GM12874 (cell line): ENCODE results near the gene C16orf87.

Experiments used
- TF ChIP-seq, protein P1 (sequence below): IDR thresholded peaks from 2 replicates; pipeline ENCODE4 v1.5.1; 2011; ENCODE audit warnings: low read depth, mild to moderate bottlenecking, control low read depth, low read length, moderate library complexity; ENCODE audit not compliant: insufficient read depth

C16orf87 gene

DNA sequence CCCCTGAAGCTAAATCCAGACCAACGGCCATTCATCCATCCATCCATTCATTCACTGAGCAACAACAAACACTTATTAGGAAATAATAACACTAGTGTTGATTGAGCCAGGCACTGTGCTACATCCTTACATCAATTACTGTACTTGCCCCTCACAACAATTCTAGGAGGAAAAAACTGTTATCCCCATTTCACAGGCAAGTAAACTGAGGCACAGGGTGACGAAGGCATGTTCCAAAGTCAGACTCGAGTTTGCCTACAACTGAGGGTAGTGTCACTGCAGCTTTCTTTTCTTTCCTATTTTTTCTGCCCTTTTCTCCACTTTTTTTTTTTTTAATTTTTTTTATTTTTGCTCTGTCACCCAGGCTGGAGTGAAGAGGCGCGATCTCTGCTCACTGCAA lies 71.7 kb downstream of the C16orf87 start:
- TF ChIP-seq, protein P1, sequence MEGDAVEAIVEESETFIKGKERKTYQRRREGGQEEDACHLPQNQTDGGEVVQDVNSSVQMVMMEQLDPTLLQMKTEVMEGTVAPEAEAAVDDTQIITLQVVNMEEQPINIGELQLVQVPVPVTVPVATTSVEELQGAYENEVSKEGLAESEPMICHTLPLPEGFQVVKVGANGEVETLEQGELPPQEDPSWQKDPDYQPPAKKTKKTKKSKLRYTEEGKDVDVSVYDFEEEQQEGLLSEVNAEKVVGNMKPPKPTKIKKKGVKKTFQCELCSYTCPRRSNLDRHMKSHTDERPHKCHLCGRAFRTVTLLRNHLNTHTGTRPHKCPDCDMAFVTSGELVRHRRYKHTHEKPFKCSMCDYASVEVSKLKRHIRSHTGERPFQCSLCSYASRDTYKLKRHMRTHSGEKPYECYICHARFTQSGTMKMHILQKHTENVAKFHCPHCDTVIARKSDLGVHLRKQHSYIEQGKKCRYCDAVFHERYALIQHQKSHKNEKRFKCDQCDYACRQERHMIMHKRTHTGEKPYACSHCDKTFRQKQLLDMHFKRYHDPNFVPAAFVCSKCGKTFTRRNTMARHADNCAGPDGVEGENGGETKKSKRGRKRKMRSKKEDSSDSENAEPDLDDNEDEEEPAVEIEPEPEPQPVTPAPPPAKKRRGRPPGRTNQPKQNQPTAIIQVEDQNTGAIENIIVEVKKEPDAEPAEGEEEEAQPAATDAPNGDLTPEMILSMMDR = no peak

DNA sequence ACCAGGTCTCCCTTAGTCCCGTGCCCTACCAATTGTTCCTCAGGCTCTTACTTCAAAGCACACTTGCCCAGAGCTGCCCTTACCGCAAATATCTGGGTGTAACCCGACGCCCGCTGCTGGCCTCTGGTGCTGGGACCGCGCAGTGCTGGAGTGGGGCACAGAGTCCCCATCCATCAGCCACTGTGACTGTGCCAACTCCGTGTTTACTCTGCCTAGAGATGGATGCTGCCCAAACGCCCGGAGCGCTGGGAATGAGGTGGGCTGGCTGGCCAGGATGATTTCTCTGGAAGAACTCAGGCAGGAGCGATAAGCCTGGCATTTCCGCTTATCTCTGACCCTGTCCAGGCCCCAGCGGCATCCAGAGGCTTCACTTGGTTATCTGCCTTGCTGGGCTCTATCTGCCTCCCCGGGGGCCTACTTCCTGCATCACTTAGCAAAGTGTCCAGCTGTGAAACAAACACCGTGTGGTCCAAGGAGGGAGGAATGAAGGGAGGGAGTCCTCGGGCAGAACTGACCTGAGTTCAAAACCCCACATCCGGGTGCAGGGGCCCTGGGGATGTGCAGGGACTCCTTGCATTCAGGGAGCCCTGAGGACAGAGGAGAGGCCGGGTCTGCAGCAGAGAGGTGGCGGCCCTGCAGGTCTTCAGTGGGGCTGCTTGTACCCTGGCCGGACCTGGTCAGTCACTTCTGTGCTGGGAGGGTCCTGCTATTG lies 73.5 kb downstream of the C16orf87 start:
- TF ChIP-seq, protein P1 = no peak

DNA sequence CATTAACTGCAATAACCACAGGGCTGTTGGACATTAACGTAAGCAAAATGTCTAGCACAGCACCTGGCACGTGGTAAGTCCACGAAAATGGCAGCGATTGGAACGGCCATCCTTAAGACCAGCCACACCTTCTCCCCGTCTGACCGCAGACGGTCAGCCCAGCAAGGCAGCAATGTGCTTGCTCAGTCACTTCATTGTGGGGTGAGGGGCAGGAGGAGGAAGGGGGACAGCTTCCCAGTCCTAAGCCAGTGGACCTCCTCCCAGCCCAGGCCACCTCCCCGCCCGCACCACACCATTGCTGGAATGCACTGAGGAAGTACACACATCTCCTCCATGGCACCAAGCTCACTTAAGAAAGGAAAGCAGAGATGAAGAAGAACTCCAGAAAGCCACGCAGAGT lies 74.2 kb downstream of the C16orf87 start:
- TF ChIP-seq, protein P1 = no peak

DNA sequence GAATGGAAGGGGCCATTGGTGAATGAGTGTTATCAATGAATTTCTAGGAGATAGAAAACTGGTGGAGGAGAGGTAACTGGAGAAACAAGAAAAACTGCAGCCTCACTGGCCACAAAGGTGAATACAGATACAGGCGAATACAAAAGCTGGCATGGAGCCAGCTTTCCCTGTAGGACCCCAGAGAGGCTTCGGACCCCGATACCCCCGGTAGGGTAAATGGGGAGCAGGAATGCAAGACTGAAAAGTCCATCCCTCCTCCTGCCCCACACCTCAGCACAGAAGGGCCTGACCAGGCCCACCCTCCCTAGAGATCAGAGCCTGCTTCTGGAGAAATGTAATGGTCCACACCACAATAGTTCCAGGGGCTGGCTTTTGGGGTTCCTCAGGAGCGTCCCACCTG lies 78.0 kb downstream of the C16orf87 start:
- TF ChIP-seq, protein P1 = no peak

DNA sequence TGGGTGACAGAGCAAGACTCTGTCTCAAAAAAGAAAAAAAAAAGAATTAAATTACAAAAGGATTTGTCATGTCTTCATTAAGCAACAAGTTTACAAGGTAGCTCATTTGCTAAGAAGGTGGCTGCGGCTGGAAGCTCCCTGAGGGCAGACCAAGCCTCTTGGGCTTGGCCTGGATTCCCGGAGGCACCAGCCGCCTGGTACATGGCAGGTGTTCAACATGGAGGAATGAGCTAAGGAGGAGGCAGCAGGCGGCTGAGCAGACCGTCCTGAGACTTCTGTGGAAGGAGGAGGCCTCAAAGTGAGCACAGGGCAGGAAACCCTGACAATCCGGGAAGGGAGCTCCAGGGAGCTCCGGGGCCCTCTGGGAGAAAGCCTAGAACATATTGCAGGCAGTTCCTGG lies 79.6 kb downstream of the C16orf87 start:
- TF ChIP-seq, protein P1 = no peak

DNA sequence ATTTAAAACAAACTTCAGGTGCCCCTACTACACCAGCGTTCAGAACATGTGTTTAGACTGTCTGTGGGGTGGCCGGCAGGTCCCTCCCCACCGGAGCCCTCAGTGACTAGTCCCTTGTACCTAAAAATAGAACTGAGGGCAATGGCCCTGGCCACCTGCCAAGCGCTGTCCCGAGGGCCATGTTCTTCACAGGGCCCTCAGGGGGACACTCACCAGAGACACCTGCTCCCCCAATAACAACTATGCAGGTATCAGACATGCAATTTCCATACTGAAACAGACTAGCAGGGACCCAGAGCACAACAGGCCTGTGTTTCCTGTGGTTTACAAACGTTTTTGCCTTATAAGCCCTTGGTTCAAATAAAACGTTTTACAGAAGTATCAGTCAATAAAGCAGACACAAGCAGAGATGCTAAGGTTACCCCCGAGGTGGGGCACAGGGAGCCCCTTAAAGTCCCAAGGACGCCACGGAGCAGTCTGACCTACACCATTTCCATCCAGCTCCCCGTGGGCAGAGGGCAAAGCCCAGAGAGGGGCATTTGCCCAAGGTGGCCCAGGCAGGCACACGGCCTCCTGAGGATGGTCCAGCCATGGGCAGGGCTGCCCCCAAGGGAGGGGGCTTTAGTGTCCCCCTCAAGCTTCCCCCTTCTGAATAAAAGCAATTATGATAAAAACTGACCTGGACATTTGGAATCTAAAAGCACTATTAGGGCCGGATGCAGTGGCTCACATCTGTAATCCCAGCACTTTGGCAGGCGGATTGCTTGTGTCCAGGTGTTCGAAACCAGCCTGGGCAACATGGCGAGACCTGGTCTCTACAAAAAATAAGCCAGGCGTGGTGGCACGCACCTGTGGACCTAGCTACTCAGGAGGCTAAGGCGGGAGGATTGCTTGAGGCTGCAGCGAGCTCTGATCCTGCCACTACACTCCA lies 81.9 kb downstream of the C16orf87 start:
- TF ChIP-seq, protein P1 = no peak

DNA sequence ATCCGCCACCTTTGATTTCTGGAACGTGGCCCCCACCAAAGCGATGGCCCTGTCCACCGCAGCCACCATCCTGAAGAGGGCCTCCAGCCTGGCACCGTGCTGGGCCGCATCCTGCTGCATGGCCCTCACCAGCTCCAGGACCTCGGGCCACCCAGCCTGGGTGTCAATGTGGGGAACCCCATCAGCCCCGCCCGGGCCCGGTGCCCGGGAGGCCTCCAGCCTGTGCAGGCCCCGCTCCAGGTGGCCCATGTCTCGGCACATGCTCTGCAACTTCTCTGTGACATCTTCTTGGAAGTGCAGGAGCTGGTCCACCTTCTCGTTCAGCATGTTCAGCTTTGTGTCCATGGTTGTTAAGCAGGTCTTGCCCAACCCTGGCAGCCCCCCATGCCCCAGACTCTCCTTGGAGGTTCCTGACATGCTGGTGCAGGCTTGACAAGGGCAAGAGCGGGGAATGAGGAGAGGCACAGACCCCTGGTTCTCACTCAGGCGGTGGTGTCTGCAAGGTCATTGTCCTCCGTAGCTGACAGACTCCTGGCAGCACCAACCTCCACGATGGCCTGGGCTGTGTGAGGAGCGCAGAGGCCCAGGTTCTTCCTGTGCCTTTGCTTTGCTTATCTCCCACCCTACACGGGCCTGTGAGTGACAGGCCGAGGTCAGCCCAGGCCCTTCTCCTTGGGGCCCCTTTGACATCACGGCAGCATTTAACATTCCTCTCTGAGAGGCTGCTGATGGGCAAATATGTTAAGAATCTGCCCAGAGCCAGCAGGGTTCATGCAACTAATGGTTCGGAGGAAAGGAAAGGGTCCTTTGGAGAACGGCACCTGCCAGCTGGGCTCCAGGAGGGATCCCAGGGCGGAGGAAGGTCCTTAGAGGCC lies 83.0 kb downstream of the C16orf87 start, which contains the start of gene MYLK3:
TSS of gene MYLK3 (minus strand) at position 568 of the 875 bp plus-strand sequence. CDS start at position 417, 151 bp downstream.
- TF ChIP-seq, protein P1 = no peak
